Endothelial cell of umbilical vein (primary cell): ENCODE data around the gene ATP5ME. TPM values are rescaled to one million over a fixed set of nuclear protein-coding genes. Genes with fewer than 3 reads are reported as not detected.

Experiments
- BruUV-seq: library from RNA; stranded (reverse); fragments of 400-500 nt; replicated peaks from 2 replicates; lab custom pipeline; 2021; lab: Mats Ljungman, UMichigan
- CTCF ChIA-PET: fragments of 300-600, 350-600 bp; sonication (Branson Sonifier 250); formaldehyde crosslinking; loops from one replicate; lab custom pipeline; 2021; ENCODE audit warnings: antibody characterized with exemption, inconsistent platforms; lab: Charles Lee
- POLR2A ChIA-PET: fragments of 300-600, 350-600 bp; sonication (Branson Sonifier 250); formaldehyde crosslinking; loops from one replicate; lab custom pipeline; 2021; ENCODE audit warnings: antibody characterized with exemption, inconsistent platforms; lab: Charles Lee
- DNase-seq: peaks from one replicate; pipeline ENCODE4 v3.0.0-alpha.2; 2011; ENCODE audit warnings: low read depth, low spot score
- FAIRE-seq: peaks from 2 replicates; lab custom pipeline; 2011; peaks lifted over from hg19 to GRCh38; lab: Jason Lieb, UNC
- H2AFZ ChIP-seq: 2 replicates; pipeline ENCODE4 v1.6.0; 2012; ENCODE audit warnings: low read depth, low read length, control low read depth, inconsistent platforms
- H3K27ac ChIP-seq: 2 replicates; pipeline ENCODE4 v1.5.1; 2011; ENCODE audit warnings: low read depth, mild to moderate bottlenecking, control low read depth, low read length, moderate library complexity; ENCODE audit not compliant: insufficient read depth
- H3K27me3 ChIP-seq, 2 experiments: 2 replicates each; pipeline versions ENCODE4 v1.6.0 to v1.6.1; 2011; ENCODE audit warnings: low read length in 2 of 2, mixed read lengths in 1 of 2; ENCODE audit not compliant: control insufficient read depth in 2 of 2, insufficient read depth in 2 of 2
- H3K36me3 ChIP-seq, 2 experiments: 2 replicates in 1 of 2; 3 replicates in 1 of 2; pipeline ENCODE4 v1.5.1; 2011; ENCODE audit warnings: low read length in 2 of 2, mild to moderate bottlenecking in 1 of 2, moderate library complexity in 1 of 2; ENCODE audit not compliant: control insufficient read depth in 2 of 2, insufficient read depth in 2 of 2; ENCODE audit errors: extremely low read depth in 1 of 2
- H3K4me1 ChIP-seq: 3 replicates; pipeline ENCODE4 v1.5.1; 2011; ENCODE audit warnings: mild to moderate bottlenecking, low read length; ENCODE audit not compliant: control insufficient read depth, insufficient read depth; ENCODE audit errors: extremely low read depth
- H3K4me2 ChIP-seq: 2 replicates; pipeline ENCODE4 v1.6.1; 2011; ENCODE audit warnings: low read length, control low read depth, mixed read lengths; ENCODE audit not compliant: insufficient read depth
- H3K4me3 ChIP-seq, 3 experiments: fragments of 200-600 bp in 1 of 3; sonication (generic), shearing (Covaris generic) in 1 of 3; replicated peaks in 1 of 3; 2 replicates each; pipeline ENCODE4 v1.5.1; 2011 to 2016; ENCODE audit warnings: control low read depth in 3 of 3, low read length in 3 of 3, mild to moderate bottlenecking in 2 of 3, inconsistent platforms in 1 of 3, low read depth in 1 of 3, moderate library complexity in 1 of 3; ENCODE audit not compliant: insufficient read depth in 1 of 3
- H3K79me2 ChIP-seq: 2 replicates; pipeline ENCODE4 v1.6.0; 2012; ENCODE audit warnings: low read length, inconsistent platforms; ENCODE audit not compliant: control insufficient read depth, insufficient read depth
- H3K9ac ChIP-seq: replicated peaks from 2 replicates; pipeline ENCODE3; 2011; ENCODE audit warnings: low read length, control low read depth; ENCODE audit not compliant: insufficient read depth; ENCODE audit errors: extremely low read depth
- H3K9me1 ChIP-seq: replicated peaks from 3 replicates; pipeline ENCODE4 v1.6.0; 2011; ENCODE audit warnings: mild to moderate bottlenecking, low read length; ENCODE audit not compliant: control insufficient read depth, insufficient read depth; ENCODE audit errors: extremely low read depth
- H3K9me3 ChIP-seq: replicated peaks from 2 replicates; pipeline ENCODE4 v1.5.1; 2012; ENCODE audit warnings: low read length, inconsistent platforms; ENCODE audit not compliant: control insufficient read depth, insufficient read depth
- H4K20me1 ChIP-seq: replicated peaks from 2 replicates; pipeline ENCODE3; 2011; ENCODE audit warnings: mild to moderate bottlenecking, low read length; ENCODE audit not compliant: control insufficient read depth, insufficient read depth; ENCODE audit errors: extremely low read depth
- CTCF ChIP-seq, 2 donors: IDR thresholded peaks; 1 replicate in 1 of 2; 2 replicates in 1 of 2; pipeline ENCODE4 v1.5.1; 2011; ENCODE audit warnings: low read length in 2 of 2, mild to moderate bottlenecking in 2 of 2, moderate library complexity in 2 of 2, control low read depth in 1 of 2, inconsistent platforms in 1 of 2, low read depth in 1 of 2; ENCODE audit not compliant: insufficient read depth in 1 of 2; ENCODE audit errors: extremely low read depth in 1 of 2
- EZH2 ChIP-seq: IDR thresholded peaks from 2 replicates; pipeline ENCODE4 v1.6.1; 2012; ENCODE audit warnings: borderline replicate concordance, low read depth, mild to moderate bottlenecking, moderate library complexity, low read length, inconsistent platforms; ENCODE audit not compliant: severe bottlenecking
- FOS ChIP-seq: IDR thresholded peaks from 2 replicates; pipeline ENCODE4 v1.6.1; 2011; ENCODE audit warnings: mild to moderate bottlenecking, low read length, moderate library complexity, borderline replicate concordance; ENCODE audit not compliant: insufficient read depth
- GATA2 ChIP-seq: IDR thresholded peaks from 2 replicates; pipeline ENCODE4 v1.7.0; 2011; ENCODE audit warnings: low read depth, mild to moderate bottlenecking, moderate library complexity, mixed read lengths, low read length; ENCODE audit not compliant: insufficient read length, insufficient read depth
- JUN ChIP-seq: IDR thresholded peaks from 2 replicates; pipeline ENCODE4 v1.6.1; 2011; ENCODE audit warnings: borderline replicate concordance, low read depth; ENCODE audit not compliant: insufficient read length, insufficient read depth
- MAX ChIP-seq: IDR thresholded peaks from 2 replicates; pipeline ENCODE4 v1.6.1; 2011; ENCODE audit not compliant: insufficient read depth, insufficient read length
- MYC ChIP-seq: IDR thresholded peaks from one replicate; pipeline ENCODE4 v1.6.1; 2011; ENCODE audit warnings: mild to moderate bottlenecking, low read depth, low read length
- POLR2A ChIP-seq: IDR thresholded peaks from 2 replicates; pipeline ENCODE4 v1.6.1; 2012; ENCODE audit warnings: low read depth, mild to moderate bottlenecking, control low read depth, low read length
- POLR2AphosphoS5 ChIP-seq: IDR thresholded peaks from 2 replicates; pipeline ENCODE4 v1.6.1; 2012; ENCODE audit warnings: low read depth, mild to moderate bottlenecking, control low read depth, low read length, moderate library complexity; ENCODE audit not compliant: insufficient read depth
- dilution Hi-C: fragments of 300-500 bp; cut with MboI; formaldehyde crosslinking; loops from one replicate; pipeline ENCODE4 v1.15.0; 2019; ENCODE audit warnings: low sequenced_read_pairs; ENCODE audit not compliant: extremely low pct_ligation_motif_present
- intact Hi-C: fragments of 100-400 bp; cut with micrococcal nuclease; formaldehyde crosslinking; loops from one replicate; pipeline ENCODE4 v1.10.0; 2022
- polyA plus RNA-seq, 4 experiments: library from polyadenylated mRNA; depleted of rRNA in 3 of 4; stranded (reverse) in 3 of 4; unstranded in 1 of 4; fragments of >200 nt; gene quantifications; 2 replicates each; pipeline versions ENCODE4 v1.2.1 to v1.2.3, GENCODE V29; 2011 to 2012; ENCODE audit warnings: missing spikeins in 1 of 4
- total RNA-seq: library from RNA; stranded (reverse); gene quantifications from 2 replicates; pipeline ENCODE4 v1.2.3, GENCODE V29; 2021

Gene ATP5ME
- total and polyA plus RNA-seq, 2 donors (not counting 3 experiments of a cell fraction or from before 2014, with no cell fraction given): 303 to 304 TPM

GRCh38 chr4:688854-689681, 15.0 kb upstream of the ATP5ME start, which contains the start of gene SLC49A3:
SLC49A3 (minus strand) TSS chr4:689151; CDS start chr4:689127, 24 bp downstream.
- no TSS peak for BruUV-seq
- H3K4me1 ChIP-seq: peaks cover 14% of the 10 kb centered on the region
- H3K9me3 ChIP-seq: no peaks in the 10 kb centered on the region
- peaks cover 0 to 4% of the 10 kb centered on the region in 2 experiments for H3K27me3 ChIP-seq
- ChIA-PET POLR2A (no interaction called here), CTCF (no interaction called here)
- peak within 1 kb of the TSS; percentile 30 for H3K4me2 ChIP-seq
- no peak for TF ChIP-seq POLR2AphosphoS5
- TF ChIP-seq POLR2A: peak; percentile 19
- no peak within 1 kb of the TSS for H3K9ac ChIP-seq
- peak within 1 kb of the TSS; percentile 12 for H3K27ac ChIP-seq
- H3K36me3 ChIP-seq: no peaks in the 10 kb centered on the region
- no peaks in the 10 kb centered on the region for H3K79me2 ChIP-seq
- peak within 1 kb of the TSS; percentile 95 for H2AFZ ChIP-seq
- peak; percentile 15 for FAIRE-seq
- intact Hi-C loops (no loop called here), dilution Hi-C loops (no loop called here)
- no peaks in the 10 kb centered on the region for H4K20me1 ChIP-seq
- no peak for DNase-seq
- peak within 1 kb of the TSS in 2 of 3 experiments; percentile 0 to 35 for H3K4me3 ChIP-seq
- no peaks in the 10 kb centered on the region for H3K9me1 ChIP-seq

GRCh38 chr4:687971-688853, 14.1 kb upstream of the ATP5ME start:
- FAIRE-seq: no peak
- ChIA-PET POLR2A (no interaction called here), CTCF (interaction anchor here (0.7 to 1.0 kb wide), 2 partner anchors 33 to 55 kb away, joined by 3 read pairs; no protein-coding TSS in a partner anchor)
- Histone ChIP-seq H3K9ac (no peak overlapping the region), H4K20me1 (no peaks in the 10 kb centered on the region), H3K9me1 (no peaks in the 10 kb centered on the region), H3K27ac (no peak overlapping the region), H3K4me2 (peak overlapping the region; percentile 30), H3K4me1 (peaks cover 14% of the 10 kb centered on the region), H3K27me3 (no peaks in the 10 kb centered on the region), H3K79me2 (no peaks in the 10 kb centered on the region), H2AFZ (peak overlapping the region; percentile 95), H3K36me3 (no peaks in the 10 kb centered on the region), H3K4me3 (peak overlapping the region in 2 of 3 experiments; percentile 0 to 35), H3K9me3 (no peaks in the 10 kb centered on the region)
- dilution Hi-C loops: no loop called here
- intact Hi-C loops: loop anchor here (1.0 kb wide), 1 partner anchor 17 kb away; the partner anchor contains the start of gene PCGF3
- DNase-seq: no peak
- TF ChIP-seq GATA2 (no peak), EZH2 (no peak), CTCF (IDR thresholded peaks at IDR 0.05; ENCODE audit: extremely low read depth in 1 of 2, insufficient read depth in 1 of 2, low read depth in 1 of 2, low read length in 2 of 2) (no peak), POLR2AphosphoS5 (no peak), POLR2A (no peak), FOS (no peak), MYC (no peak), JUN (no peak), MAX (no peak)
- BruUV-seq: no TSS peak
